ENCODE data around the gene OR10A6.

The OR10A6 gene

DNA sequence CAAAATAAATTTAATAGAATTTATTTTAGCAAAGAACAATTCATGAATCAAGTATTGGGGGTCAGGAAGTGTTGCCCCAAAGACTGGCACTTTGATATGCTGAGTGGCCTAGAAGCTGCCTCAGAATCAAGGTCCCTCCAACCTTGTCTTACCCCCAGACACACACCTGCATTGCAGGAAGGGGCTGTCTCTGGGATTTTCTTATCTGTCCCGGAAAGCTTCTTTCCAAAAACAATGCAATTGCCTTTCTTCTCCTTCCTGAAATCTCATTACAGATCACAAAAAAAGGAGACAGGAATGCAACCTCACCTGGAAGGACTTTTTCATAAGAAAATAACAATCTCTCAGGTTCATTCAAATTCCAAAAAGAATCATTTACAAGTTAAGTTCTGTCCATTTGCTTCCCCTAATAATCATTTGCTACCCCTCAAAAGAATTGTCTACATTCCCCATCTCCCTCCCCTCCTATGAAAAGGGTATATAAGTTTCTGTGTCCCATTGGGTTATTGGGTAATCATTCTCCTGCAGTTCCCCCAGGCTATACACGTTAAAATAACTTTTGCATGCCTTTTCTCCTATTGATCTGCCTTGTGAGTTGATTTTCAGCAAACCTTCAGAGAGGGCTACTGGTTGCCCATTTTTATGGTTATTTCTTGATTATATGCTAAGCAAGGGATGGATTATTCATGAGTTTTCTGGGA lies 21.3 kb downstream of the OR10A6 start:
- DNase-seq = no peak

GRCh38 chr11:7907121-7907520 lies 23.9 kb downstream of the OR10A6 start:
- DNase-seq = no peak

DNA sequence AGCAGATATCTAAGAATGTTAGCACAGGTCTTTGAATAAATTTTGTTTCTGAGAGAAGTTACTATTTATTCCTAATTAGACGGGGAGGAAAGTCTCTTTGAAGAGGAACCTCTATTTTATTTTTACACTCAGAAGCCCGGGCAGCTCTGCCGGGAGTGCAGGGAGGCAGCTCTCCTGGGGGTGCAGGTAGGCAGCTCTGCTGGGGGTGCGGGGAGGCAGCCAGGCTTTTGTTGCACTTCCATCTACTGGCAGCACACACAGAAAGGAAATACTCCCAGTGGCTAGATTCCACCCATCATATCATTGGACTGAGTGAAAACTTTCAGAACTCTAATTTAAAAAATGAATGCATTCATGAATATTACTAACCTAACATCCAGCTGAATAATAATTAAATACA lies 24.6 kb downstream of the OR10A6 start:
- DNase-seq = no peak

DNA sequence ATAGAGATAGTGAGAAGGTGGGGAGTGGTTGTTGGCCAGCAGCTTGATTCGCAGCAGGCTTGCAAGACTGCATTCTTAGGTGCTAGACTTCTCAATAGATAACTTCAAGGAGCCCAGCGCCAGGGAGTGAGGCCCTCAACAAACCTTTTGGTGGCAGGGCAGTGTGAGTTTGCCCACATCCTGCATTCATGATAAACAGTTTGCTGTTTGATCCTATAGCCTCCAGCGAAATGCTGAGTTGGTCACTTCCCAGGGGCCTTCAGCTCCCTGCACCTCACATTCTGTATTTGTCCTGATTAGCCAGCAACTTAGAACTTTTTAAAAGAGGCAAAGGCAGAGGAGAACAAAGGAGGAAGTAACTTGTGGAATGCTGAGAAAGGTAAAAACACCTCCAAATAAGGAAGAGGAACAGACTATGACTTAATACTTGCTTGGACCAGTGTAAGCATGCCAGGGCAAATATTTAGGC lies 25.1 kb downstream of the OR10A6 start:
- DNase-seq = no peak

DNA sequence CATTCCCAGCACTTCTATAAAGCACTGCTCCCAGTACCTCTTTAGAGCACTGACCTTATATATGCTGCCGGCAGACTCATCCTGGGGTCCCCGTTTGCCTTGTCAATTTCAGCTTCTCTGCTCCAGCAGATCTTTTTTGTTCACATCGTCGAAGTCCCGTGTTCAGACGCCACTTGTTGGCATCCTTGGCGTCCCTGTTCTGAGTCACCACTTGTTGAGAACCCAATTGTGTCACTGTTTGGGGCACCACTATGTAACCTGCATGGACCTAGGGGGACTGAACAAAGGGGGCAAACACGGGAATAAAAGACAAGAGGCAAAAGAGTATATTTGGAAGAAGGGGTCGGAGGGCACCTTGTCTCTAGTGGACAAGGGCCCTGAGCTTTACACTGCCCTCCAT lies 25.5 kb downstream of the OR10A6 start:
- no peak for DNase-seq

GRCh38 chr11:7904917-7905316 lies 26.2 kb downstream of the OR10A6 start:
- no peak for DNase-seq

DNA sequence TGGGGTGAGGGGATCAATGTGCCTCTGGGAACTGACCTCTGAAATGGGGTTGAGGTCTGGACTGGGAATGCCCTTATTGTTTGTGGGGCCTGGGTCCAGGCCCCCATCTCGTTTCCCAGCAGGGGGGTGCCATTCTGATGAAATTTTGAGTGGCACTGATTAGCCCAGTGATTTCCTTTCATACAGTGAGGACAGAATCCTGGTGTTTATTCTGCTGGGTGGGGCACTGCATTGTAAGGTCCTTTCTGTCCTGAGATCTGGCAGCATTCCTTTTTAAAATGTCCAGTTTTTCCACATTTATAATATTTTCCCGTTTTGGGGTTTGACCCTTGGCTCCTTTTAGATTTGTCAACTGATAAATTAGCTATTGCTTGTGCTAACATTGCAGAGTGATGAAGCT lies 27.1 kb downstream of the OR10A6 start:
- DNase-seq = no peak

- no peak for DNase-seq
Measured at GRCh38 chr11:7901319-7901854, 29.7 kb downstream of the OR10A6 start.

GRCh38 chr11:7900686-7901085 lies 30.4 kb downstream of the OR10A6 start:
- no peak for DNase-seq

DNA sequence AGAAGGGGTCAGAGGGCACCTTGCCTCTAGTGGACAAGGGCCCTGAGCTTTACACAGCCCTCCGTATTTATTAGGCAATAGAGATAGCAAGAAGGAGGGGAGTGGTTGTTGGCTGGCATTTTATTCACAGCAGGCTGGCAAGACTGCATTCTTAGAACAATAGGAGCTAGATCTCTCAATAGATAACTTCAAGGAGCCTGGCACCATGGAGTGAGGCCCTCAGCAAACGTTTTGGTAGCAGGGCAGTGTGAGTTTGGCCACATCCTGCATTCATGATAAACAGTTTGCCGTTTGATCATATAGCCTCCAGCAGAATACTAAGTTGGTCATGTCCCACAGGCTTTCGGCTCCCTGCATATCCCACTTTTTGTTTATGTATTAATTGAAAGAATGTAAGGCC lies 31.6 kb downstream of the OR10A6 start:
- no peak for DNase-seq

DNA sequence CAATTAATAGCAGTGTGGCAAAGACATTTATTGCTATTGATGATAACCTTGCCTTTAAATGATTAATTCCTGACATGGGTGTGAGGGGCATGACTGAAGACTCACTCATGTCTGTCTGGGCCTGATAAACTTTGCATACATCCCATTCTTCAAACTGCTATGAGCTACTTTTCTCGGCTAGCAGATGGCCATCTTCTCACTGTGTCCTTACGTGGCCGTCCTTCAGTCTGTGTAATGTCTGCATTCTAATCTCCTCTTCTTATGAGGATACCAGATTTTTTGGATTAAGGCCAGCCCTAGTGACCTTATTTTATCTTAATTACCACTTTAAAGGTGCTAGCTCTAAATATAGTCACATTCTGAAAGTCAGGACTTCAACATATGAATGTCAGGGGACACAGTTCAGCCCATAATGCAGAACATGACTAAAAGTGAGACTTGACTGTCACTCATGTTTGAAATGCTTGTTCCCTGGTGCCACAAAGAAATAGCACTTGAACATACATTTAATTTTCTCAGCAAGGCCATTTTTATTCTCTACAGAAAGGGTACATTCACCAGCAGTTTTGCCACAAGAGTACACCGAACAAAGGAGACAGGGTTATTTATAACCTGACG lies 32.3 kb downstream of the OR10A6 start:
- DNase-seq = no peak

- DNase-seq = no peak
Measured at GRCh38 chr11:7896009-7896785, 34.9 kb downstream of the OR10A6 start.

- DNase-seq = no peak
Measured at GRCh38 chr11:7894251-7894650, 36.8 kb downstream of the OR10A6 start.

- DNase-seq = no peak
Measured at GRCh38 chr11:7893796-7894195, 37.3 kb downstream of the OR10A6 start.

DNA sequence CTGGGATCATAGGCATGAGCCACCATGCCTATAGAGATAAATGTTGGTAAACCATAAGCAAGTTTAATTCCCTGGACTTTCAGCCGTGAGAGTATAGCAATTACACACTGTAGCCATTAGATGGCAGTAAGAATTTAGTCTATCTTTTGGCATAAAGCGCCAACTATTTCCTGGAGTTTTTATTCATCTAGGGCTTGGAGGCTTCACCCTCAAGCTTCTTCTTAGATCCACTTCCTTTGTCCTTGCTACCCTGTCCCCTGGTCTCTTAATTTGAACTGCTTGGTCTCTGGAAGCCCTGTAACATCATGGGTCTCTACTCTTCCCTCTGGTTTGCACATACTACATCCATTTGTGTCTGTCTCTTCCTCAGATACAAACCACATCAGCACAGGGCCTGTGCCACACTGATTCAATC lies 38.2 kb downstream of the OR10A6 start:
- DNase-seq = peak; percentile 18 to 22

GRCh38 chr11:7892059-7892699 lies 38.9 kb downstream of the OR10A6 start:
- DNase-seq = no peak

GRCh38 chr11:7890417-7891172 lies 40.5 kb downstream of the OR10A6 start:
- no peak for DNase-seq

DNA sequence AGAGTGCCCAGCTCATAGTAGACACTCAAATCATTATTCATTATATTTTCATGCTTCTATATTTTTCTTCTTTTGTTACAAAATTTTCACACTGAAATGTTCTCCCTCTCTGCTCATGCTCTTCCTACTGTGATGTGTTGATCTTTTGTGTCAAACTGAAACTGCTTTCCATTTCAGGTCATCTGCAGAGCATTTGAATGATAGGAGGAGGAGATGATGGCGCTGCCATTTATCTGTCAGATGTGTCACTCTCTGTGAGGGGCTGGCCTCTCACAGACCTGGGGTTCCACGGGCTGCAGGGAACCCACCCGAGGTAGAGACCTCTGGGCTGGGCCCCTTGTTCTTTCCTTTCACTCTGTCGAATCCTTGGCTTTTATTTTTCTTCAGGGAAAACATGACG lies 41.1 kb downstream of the OR10A6 start:
- no peak for DNase-seq

DNA sequence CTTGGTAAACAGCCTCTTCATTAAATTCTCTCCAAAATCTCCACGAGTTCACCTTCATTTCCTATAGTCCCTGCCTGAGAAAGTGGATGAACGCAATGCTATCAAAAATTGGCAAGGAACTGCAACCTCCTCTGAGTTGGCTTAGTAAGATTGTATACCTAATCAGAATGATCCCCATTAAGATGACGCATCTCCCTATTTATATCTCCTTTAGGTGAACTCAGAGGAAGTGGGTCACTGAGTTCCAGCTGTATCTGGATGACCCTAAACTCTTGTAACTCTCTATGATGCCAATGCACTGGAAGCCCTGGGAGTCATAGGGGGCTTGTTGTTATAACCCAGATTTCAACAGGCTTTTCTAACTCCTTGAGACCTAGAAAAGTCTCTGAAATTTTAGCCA lies 48.2 kb downstream of the OR10A6 start:
- DNase-seq = no peak
